ENCODE measurements around the gene SCARB2.
A peak's percentile ranks its signal among the peaks of the same experiment; 100 is the strongest.

Gene SCARB2

DNA sequence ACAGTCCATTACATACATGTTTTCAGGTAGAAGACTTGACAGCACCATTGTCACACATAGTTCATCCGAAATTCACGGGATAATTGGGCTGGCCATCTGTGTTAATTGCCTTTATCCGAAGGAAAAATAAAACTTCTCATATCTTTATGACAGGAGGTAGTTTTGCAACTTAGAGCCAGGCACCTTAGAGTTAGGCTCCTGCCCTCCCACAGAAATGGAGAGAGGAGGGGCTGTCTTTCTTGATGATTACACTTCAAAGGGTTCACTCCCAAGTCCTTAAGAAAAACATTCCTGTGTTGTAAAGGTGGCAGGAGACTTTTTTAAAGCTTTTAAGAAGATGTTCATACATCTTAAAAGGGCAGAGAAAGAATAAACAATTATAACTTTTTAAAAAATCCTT is 10.5 kb upstream of the SCARB2 start:
- DNase-seq, result no peak

DNA sequence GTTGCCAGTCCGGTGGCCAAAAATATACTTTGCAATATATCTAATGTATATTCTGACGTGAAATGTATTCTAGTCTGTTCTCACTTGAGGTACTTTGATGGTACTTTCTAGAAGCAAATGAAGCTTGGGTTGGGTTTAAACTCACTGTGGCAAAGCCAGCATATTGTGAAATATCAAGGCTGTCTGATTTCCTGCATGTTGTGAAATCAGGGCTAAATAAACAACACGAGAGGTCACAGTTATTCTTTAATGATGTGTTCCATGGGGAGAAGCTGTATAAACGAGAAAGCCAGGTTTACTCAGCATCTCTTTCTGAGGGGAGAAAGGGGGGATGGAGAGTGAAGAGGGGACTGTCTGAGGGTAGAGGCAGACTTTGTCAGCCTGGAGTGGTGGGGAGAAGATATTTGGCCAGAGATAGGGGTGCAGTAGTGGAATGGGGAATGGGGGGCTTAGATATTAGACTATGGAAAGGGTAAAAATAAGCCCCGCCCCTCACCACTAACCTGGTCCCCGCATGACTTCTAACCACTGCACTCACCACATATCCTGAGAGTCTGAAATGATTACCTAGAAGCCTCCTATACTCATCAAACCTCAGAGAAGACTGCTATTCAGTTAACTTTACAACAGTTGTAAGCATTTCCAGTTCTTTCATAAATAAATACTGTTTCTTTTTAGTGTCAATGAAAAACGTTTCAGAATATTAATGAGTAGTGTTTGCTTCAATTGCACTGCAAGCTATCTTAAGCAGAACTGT is 5.9 kb upstream of the SCARB2 start:
- peak; percentile 45 to 78 (median 76) for DNase-seq

- DNase-seq, result no peak
Observed at GRCh38 chr4:76216975-76217814, 3.6 kb upstream of the SCARB2 start.

DNA sequence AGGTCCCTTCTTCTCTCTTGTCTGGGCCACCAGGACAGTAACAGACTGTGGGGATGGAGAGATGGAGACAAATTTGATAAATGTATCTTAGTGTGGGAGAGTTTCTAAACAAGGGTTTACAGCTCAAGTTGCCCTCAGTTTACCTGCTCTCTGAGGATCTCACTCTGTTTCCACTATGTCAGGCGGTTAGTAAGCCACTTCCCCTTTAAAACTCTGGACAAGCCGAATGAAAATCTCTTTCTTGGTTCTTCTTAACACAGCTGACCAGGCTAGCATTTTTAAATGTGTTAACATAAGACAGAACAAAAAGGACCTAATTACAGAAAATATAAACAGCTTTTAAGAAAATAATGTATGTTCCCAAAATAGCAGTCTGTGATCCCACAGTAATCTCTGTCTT is 2.9 kb upstream of the SCARB2 start:
- DNase-seq, result peak in 1 of 3 donors; percentile 30

DNA sequence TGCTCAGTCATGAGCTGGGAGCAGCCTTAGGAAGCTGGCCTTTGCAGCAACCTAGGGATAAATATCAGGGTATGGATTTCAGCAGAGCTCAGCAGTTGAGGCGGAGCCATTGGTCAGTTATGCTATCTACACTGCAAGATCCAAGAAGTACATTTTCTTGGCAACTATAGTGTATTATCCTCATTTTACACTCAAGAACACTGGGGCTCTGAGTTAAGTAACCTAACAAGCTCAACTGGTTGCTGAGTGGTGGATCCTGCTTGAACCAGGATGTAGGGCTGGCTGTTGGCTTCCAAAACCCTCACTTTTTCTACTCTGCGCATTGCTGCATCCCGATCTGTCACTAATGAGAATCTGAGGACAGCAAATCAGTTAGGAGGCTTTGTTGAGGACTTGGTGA is 1.5 kb upstream of the SCARB2 start:
- DNase-seq, result no peak

DNA sequence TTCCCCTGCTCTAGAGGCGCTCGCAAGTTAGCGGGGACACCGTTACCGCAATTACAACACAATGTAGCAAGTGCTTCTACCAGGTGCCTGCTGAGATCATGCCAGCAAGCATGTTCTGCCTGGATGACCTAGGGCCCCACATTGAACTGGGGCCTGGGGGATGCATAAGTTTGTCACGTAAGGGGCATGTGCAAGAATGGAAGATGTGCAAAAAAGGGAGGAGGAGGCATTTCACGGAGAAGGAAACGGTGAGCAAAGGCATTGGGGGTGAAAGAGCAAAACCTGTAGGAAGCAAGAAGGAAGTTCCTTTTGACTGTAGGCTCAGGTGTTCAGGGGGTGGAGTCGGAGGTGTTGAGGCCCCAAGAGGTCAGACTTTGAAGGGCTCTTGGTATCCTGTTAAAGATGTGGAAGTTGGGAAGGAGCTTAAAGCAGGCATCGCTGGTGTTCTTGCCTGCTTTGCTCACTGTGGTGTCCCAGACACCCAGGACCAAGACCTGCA is 602 bp upstream of the SCARB2 start:
- no peak for DNase-seq

GRCh38 chr4:76212851-76213414 is 691 bp downstream of the SCARB2 start:
- peak; percentile 28 to 50 (median 38) for DNase-seq

DNA sequence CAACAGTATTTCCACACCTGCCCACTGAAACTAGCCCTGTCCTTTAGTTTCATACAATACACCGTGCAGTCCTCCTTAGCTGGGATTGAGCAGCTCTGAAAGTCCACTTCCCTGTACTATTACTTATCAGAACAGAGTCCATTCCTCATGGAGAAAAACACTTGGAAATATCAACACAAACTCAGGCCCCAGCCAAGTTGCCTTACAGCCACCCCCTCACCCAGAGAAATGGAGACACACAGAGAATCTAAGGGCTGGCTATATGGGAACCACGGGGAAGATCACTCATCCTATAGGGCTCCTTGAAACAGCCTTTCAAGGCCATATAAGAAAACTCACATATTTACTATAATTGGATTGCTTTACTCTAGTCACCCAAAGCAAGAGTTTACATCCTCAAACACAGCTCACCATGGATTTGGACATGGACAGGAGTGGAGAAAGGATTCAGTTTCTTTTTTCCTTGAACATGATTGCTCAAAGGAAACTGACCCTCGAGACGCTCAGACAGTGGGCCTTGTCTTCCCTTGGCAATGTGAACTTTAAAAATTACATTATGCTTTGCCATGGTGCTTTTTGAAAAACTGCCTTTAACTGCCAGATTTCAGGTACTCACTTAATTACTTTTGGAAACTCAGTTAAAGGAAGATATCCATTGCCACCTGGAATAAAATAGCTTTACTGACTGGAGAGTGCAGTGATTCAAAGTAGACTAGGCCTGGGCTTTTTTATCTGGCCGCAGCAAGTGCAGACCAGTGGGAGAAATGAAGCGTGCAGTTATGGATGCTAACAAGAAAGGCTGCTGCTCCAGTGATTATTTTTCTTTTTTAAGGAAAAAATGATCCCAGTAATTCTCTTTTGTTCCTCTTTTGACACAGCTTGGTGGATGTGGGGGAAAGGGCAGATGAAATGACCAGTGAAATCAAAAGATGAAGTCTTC is 1.6 kb downstream of the SCARB2 start:
- DNase-seq, result peak in 2 of 3 donors; percentile 33 to 38

DNA sequence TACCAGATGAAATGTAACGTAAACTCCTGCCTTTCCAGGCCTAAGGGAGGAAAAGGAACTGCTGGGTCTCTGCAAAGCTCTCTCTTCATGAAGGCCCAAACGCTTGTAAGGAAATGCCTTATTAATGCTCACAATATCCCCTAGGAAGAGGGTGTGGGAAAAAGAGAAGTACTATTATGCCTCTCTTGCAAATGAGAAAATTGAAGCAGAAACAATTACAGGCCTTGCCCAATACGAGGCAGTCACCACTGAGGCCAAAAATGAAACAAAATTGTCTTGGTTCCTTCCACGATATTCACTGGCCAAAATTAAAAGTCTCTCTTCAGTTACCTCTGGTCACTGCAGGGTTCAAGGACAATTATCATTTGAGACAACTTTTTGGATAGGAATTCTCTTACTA is 3.2 kb downstream of the SCARB2 start:
- DNase-seq, result peak; percentile 68 to 86 (median 76)

GRCh38 chr4:76209881-76210280 is 3.7 kb downstream of the SCARB2 start:
- DNase-seq, result peak in 1 of 3 donors; percentile 45

- peak; percentile 93 to 97 (median 95) for DNase-seq
Observed at GRCh38 chr4:76208005-76208765, 5.4 kb downstream of the SCARB2 start.

DNA sequence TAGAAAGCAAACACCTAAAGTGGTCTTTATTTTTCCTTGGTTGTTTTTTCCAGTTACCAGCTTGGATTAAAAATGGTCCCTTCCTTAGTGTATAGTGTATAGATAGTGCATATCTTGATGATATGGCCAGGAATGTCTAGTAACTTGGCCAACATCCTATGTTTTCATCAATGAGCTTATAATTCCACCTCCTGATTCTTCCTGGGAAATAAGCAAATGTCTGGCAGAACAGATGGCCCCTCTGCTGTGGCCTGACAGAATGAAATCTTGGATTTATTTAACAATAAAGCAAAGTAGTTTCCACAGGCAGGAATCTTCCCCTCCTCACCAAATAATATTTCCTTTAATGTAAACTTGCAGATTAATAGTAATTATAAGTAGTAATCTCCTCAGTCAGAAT is 6.1 kb downstream of the SCARB2 start:
- no peak for DNase-seq

- DNase-seq, result peak; percentile 31 to 65 (median 48)
Observed at GRCh38 chr4:76206222-76206942, 7.2 kb downstream of the SCARB2 start.

- DNase-seq, result no peak
Observed at GRCh38 chr4:76205476-76205875, 8.1 kb downstream of the SCARB2 start.

GRCh38 chr4:76204936-76205335 is 8.7 kb downstream of the SCARB2 start:
- DNase-seq, result no peak

GRCh38 chr4:76203541-76203940 is 10.1 kb downstream of the SCARB2 start:
- DNase-seq, result no peak

DNA sequence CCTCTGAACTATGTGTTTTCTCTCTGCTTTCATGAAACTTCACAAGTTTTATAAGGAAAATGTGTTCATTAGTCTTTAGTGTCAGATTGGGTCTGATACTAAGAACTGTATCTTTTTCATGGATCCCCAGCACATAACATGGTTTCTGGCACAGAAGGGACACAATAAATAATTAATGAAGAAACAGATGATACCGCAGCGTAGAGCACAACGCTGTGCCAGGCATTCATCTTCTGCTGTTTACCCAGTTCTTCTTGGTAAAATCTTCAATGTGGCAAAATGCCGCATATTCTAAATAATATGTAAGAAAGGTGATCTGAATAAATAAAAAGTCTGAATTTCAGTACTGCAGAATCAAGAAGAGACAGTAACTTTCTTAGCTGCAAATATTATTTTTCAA is 12.3 kb downstream of the SCARB2 start:
- no peak for DNase-seq

DNA sequence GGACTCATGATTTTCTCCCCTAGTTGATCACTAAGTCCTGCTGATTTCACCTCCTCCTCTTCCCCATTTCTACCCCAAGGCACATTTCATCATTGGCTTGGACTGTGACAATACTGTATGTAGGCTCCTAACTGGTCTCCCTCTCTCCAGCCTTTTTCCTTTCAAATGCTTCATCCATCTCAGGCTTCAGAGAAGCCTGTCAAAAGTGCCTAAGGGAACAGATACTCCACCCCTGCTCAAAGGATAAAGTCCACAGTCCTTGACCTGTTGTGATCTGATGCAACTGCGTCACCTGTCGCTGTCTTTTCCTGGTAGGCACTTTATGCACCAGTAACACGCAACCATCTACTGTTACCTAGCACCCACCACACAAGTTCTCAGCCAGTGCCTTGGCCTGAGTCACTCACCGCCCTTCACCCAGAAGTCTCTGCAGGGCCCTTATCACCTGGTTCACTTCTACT is 12.8 kb downstream of the SCARB2 start:
- DNase-seq, result peak; percentile 73 to 85 (median 78)

GRCh38 chr4:76199664-76200211 is 13.9 kb downstream of the SCARB2 start:
- DNase-seq, result peak; percentile 53 to 71 (median 65)

All from suppressor macrophage treated with lipopolysaccharide for 1 hour (primary cell).